GM23248 (cell line): ENCODE measurements around the gene TMEM94. TPM values are rescaled to one million over a fixed set of nuclear protein-coding genes. Genes with fewer than 3 reads are reported as not detected.

ENCODE experiments used
- DNase-seq: peaks from one replicate; pipeline ENCODE4 v3.0.0-alpha.2; 2015
- H2AFZ ChIP-seq: fragments of 200-600 bp; sonication (generic); 2 replicates; pipeline ENCODE4 v1.6.1; 2016; ENCODE audit warnings: antibody characterized with exemption
- H3F3A ChIP-seq: fragments of 200-600 bp; sonication (generic); 2 replicates; pipeline ENCODE4 v1.6.1; 2016; ENCODE audit warnings: mild to moderate bottlenecking, antibody characterized with exemption, mixed run types; ENCODE audit not compliant: insufficient read depth
- H3K27ac ChIP-seq: fragments of 200-600 bp; sonication (generic); 2 replicates; pipeline ENCODE4 v1.5.1; 2016; ENCODE audit warnings: mild to moderate bottlenecking
- H3K27me3 ChIP-seq: fragments of 200-600 bp; sonication (generic); replicated peaks from 2 replicates; pipeline ENCODE4 v1.6.1; 2016; ENCODE audit warnings: mild to moderate bottlenecking; ENCODE audit not compliant: insufficient read depth
- H3K36me3 ChIP-seq: fragments of 200-600 bp; sonication (generic); 2 replicates; pipeline ENCODE4 v1.6.1; 2016; ENCODE audit warnings: low read depth, mild to moderate bottlenecking
- H3K4me1 ChIP-seq: fragments of 200-600 bp; sonication (generic); 2 replicates; pipeline ENCODE4 v1.6.1; 2016; ENCODE audit warnings: mild to moderate bottlenecking; ENCODE audit not compliant: insufficient read depth
- H3K4me2 ChIP-seq: fragments of 200-600 bp; sonication (generic); one replicate; pipeline ENCODE4 v1.6.1; 2016; ENCODE audit warnings: mild to moderate bottlenecking; ENCODE audit not compliant: unreplicated experiment
- H3K4me3 ChIP-seq: fragments of 200-600 bp; sonication (generic); 2 replicates; pipeline ENCODE4 v1.5.1; 2016; ENCODE audit warnings: mild to moderate bottlenecking
- H3K79me2 ChIP-seq: fragments of 200-600 bp; sonication (generic); 2 replicates; pipeline ENCODE4 v1.6.1; 2016; ENCODE audit warnings: mild to moderate bottlenecking; ENCODE audit not compliant: insufficient read depth
- H3K9ac ChIP-seq: fragments of 200-600 bp; sonication (generic); 2 replicates; pipeline ENCODE4 v1.6.1; 2016; ENCODE audit warnings: mild to moderate bottlenecking
- H3K9me2 ChIP-seq: fragments of 200-600 bp; sonication (generic); 2 replicates; pipeline ENCODE4 v1.6.1; 2016; ENCODE audit warnings: mixed run types, mild to moderate bottlenecking, moderate library complexity; ENCODE audit not compliant: insufficient read depth
- H3K9me3 ChIP-seq: fragments of 200-600 bp; sonication (generic); one replicate; pipeline ENCODE4 v1.6.1; 2017; ENCODE audit warnings: low read depth
- H4K20me1 ChIP-seq: fragments of 200-600 bp; sonication (generic); 2 replicates; pipeline ENCODE4 v1.6.0; 2016; ENCODE audit not compliant: insufficient read depth
- EZH2 ChIP-seq: fragments of 200-600 bp; sonication (generic); IDR thresholded peaks from 2 replicates; pipeline ENCODE4 v1.6.1; 2018; ENCODE audit warnings: antibody characterized with exemption, mild to moderate bottlenecking; ENCODE audit not compliant: insufficient read depth, poor library complexity, severe bottlenecking
- EZH2phosphoT487 ChIP-seq: fragments of 200-600 bp; sonication (generic); IDR thresholded peaks from 2 replicates; pipeline ENCODE4 v1.6.1; 2018; ENCODE audit warnings: antibody characterized with exemption, moderate library complexity, mild to moderate bottlenecking, low read depth; ENCODE audit not compliant: insufficient read depth
- WGBS, 2 experiments: methylation state at CpG; one replicate each; pipeline ENCODE4 v1.1.6; 2015 to 2017; ENCODE audit warnings: low lambda C conversion rate in 2 of 2, low coverage in 1 of 2; ENCODE audit errors: missing lambda C conversion rate in 2 of 2; 5-methylcytosine and 5-hydroxymethylcytosine counted together
- in situ Hi-C: fragments of 300-500 bp; cut with MboI; formaldehyde crosslinking; loops from 2 replicates; pipeline ENCODE4 v1.15.0; 2020
- polyA plus RNA-seq: library from polyadenylated mRNA; unstranded; fragments of >200 nt; fragmentation: Nextera tagmentation; extraction: Ambion mirVana; gene quantifications from 2 replicates; pipeline ENCODE4 v1.2.1, GENCODE V29; 2016
- total RNA-seq: library from RNA; depleted of rRNA; stranded (reverse); fragments of >200 nt; shearing (Covaris generic); gene quantifications from 2 replicates; pipeline ENCODE4 v1.2.3, GENCODE V29; 2014

The TMEM94 gene
- total and polyA plus RNA-seq, 2 experiments from 2014 or later, result 14.3 to 24.5 TPM

DNA sequence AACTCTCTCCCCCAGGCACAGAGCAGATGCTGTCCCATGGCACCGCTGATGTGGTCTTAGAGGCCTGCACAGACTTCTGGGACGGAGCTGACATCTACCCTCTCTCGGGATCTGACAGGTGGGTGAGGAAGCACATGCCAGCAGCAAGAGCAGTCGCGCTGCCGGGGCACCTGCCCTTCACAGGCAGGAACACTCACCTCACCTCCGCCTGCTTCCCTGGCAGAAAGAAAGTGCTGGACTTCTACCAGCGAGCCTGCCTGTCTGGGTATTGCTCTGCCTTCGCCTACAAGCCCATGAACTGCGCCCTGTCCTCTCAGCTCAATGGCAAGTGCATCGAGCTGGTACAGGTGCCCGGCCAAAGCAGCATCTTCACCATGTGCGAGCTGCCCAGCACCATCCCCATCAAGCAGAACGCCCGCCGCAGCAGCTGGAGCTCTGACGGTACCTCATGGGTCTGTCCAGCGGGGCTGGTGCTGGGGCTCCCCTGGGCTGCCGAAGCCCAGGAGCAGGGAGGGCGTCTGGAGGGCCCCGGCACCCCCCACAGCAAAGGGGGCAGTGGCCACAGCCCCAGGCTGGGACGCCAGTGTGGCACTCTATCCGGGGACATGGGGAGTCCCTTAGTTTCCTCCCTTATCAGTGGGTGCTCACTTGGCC is 37.2 kb downstream of the TMEM94 start:
- Histone ChIP-seq H3K9me3 (no peaks in the 10 kb centered on the region), H4K20me1 (no peaks in the 10 kb centered on the region), H3K9me2 (no peaks in the 10 kb centered on the region), H3K9ac (no peak overlapping the region), H2AFZ (no peak overlapping the region), H3K4me1 (no peaks in the 10 kb centered on the region), H3K4me2 (no peak overlapping the region), H3F3A (no peaks in the 10 kb centered on the region), H3K27me3 (no peaks in the 10 kb centered on the region), H3K4me3 (no peak overlapping the region), H3K27ac (no peak overlapping the region), H3K79me2 (no peaks in the 10 kb centered on the region), H3K36me3 (no peaks in the 10 kb centered on the region)
- 95 to 96% methylated on average over 19 to 23 of the region's 23 CpGs for WGBS, 2 experiments
- in situ Hi-C loops, result no loop called here
- TF ChIP-seq EZH2 (no peak), EZH2phosphoT487 (no peak)
- no peak for DNase-seq

DNA sequence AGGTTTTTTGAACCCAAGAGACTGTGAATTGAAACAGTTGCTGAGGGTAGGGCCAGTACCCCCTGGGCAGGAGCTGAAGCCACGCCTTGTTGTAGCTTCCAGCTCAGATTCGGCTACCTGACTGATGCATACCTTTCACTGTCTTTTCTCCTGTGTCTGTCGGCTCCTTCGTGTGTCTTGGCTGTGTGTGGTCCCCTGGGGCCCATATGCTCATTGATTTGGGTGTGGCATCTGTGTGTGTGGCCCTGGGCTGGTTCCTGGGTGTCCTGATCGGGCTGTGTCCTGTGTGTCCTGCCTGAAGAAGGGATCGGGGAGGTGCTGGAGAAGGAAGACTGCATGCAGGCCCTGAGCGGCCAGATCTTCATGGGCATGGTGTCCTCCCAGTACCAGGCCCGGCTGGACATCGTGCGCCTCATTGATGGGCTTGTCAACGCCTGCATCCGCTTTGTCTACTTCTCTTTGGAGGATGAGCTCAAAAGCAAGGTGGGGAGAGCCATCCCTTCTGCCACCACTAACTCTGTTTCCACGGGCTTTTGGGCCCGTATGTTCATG is 38.0 kb downstream of the TMEM94 start:
- in situ Hi-C loops, result no loop called here
- WGBS, 2 experiments, result 87 to 90% methylated on average over 12 to 14 of the region's 14 CpGs

DNA sequence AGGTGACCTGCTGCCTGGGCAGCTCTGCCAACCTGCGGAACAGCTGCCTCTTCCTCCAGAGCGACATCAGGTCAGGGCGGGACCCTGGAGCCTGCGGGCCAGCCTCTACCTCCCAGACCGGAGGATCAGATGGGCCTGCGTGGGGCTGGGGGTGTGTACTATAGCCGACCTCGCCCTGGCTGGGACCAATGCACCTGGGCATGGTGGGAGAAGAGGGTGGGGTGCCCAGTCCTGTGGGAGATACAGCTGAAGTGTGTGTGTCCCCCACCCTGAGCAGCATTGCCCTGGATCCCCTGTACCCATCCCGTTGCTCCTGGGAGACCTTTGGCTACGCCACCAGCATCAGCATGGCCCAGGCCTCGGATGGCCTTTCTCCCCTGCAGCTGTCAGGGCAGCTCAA is 39.6 kb downstream of the TMEM94 start:
- H3K4me1 ChIP-seq, result no peaks in the 10 kb centered on the region
- DNase-seq, result no peak
- no peaks in the 10 kb centered on the region for H3K79me2 ChIP-seq
- no peaks in the 10 kb centered on the region for H3K9me2 ChIP-seq
- WGBS, 2 experiments, result 89 to 90% methylated on average over 11 of the region's 11 CpGs
- in situ Hi-C loops, result no loop called here
- H3K4me2 ChIP-seq, result no peak overlapping the region
- no peak overlapping the region for H3K4me3 ChIP-seq
- no peaks in the 10 kb centered on the region for H3K27me3 ChIP-seq
- H3K27ac ChIP-seq, result no peak overlapping the region
- H3K36me3 ChIP-seq, result peaks cover 4% of the 10 kb centered on the region; the same call in 1 of the 2 replicates
- H3K9me3 ChIP-seq, result no peaks in the 10 kb centered on the region
- no peaks in the 10 kb centered on the region for H3F3A ChIP-seq
- no peak overlapping the region for H2AFZ ChIP-seq
- H3K9ac ChIP-seq, result no peak overlapping the region
- no peak for TF ChIP-seq EZH2phosphoT487
- TF ChIP-seq EZH2, result no peak
- H4K20me1 ChIP-seq, result no peaks in the 10 kb centered on the region

More for the DNA sequence above, 38.0 kb downstream of the TMEM94 start:
- Histone ChIP-seq H3K27me3 (no peaks in the 10 kb centered on the region), H3F3A (no peaks in the 10 kb centered on the region), H3K36me3 (no peaks in the 10 kb centered on the region), H3K9ac (no peak overlapping the region), H3K4me2 (no peak overlapping the region), H3K4me1 (no peaks in the 10 kb centered on the region), H4K20me1 (no peaks in the 10 kb centered on the region), H2AFZ (no peak overlapping the region), H3K79me2 (no peaks in the 10 kb centered on the region), H3K9me2 (no peaks in the 10 kb centered on the region), H3K9me3 (no peaks in the 10 kb centered on the region), H3K27ac (no peak overlapping the region), H3K4me3 (no peak overlapping the region)
- TF ChIP-seq EZH2phosphoT487 (no peak), EZH2 (no peak)
- DNase-seq, result no peak

DNA sequence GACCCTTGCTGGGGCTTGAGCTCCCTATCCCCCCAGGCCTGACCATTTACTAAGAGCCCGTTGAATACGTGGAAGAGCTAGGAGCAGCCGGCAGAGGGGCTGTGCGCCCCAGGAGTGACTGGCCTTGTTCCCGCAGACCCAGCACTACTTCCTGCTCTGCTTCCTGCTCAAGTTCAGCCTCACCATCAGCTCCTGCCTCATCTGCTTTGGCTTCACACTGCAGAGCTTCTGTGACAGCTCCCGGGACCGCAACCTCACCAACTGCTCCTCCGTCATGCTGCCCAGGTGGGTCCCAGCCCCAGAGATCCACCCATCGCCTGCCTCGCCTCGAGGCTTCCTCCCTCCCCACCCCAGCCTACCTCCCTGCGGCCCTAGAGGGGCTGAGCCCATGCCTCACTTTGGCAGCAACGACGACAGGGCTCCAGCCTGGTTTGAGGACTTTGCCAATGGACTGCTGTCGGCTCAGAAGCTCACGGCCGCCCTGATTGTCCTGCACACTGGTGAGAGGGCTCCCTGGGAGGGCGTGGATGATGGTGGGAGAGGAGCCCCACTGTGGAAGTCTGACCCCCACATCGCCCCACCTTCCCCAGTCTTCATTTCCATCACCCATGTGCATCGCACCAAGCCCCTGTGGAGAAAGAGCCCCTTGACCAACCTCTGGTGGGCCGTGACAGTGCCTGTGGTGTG is 41.7 kb downstream of the TMEM94 start:
- Histone ChIP-seq H3K36me3 (peaks cover 4% of the 10 kb centered on the region; the same call in 1 of the 2 replicates), H3K9me3 (no peaks in the 10 kb centered on the region), H3K79me2 (no peaks in the 10 kb centered on the region), H3K27me3 (no peaks in the 10 kb centered on the region), H3K9ac (no peak overlapping the region), H4K20me1 (no peaks in the 10 kb centered on the region), H3K4me1 (no peaks in the 10 kb centered on the region), H3K27ac (no peak overlapping the region), H3K9me2 (no peaks in the 10 kb centered on the region), H3F3A (no peaks in the 10 kb centered on the region), H3K4me3 (no peak overlapping the region), H3K4me2 (no peak overlapping the region), H2AFZ (no peak overlapping the region)
- no peak for DNase-seq
- in situ Hi-C loops, result no loop called here
- 88 to 89% methylated on average over 20 to 21 of the region's 21 CpGs for WGBS, 2 experiments
- TF ChIP-seq EZH2phosphoT487, result no peak
- no peak for TF ChIP-seq EZH2
